Gastroesophageal sphincter (tissue), 4 donors: ENCODE measurements around the gene ZDHHC6. TPM values are rescaled to one million over a fixed set of nuclear protein-coding genes. Genes with fewer than 3 reads are reported as not detected.

Experiments
- ATAC-seq: fragments of 150-250 bp; one replicate; pipeline ENCODE4 v1.9.1; 2016; ENCODE audit warnings: mild to moderate bottlenecking, moderate library complexity
- H3K27ac ChIP-seq, 4 donors: fragments of 200-600 bp; sonication (generic) in 3 of 4; 1 replicate in 3 of 4; 2 replicates in 1 of 4; pipeline ENCODE4 v1.5.1; 2016 to 2019
- H3K27me3 ChIP-seq: fragments of 200-600 bp; sonication (generic); one replicate; pipeline ENCODE4 v1.5.1; 2019
- H3K36me3 ChIP-seq, 2 donors: fragments of 200-600 bp; sonication (generic); one replicate each; pipeline ENCODE4 v1.5.1; 2019; ENCODE audit warnings: control low read depth in 1 of 2
- H3K4me1 ChIP-seq, 3 donors: fragments of 200-600 bp; sonication (generic); 1 replicate in 2 of 3; 2 replicates in 1 of 3; pipeline ENCODE4 v1.5.1; 2016 to 2019; ENCODE audit warnings: control low read depth in 2 of 3
- H3K4me3 ChIP-seq, 2 donors: fragments of 200-600 bp; sonication (generic); one replicate each; pipeline ENCODE4 v1.5.1; 2019; ENCODE audit warnings: mild to moderate bottlenecking in 1 of 2, moderate library complexity in 1 of 2
- H3K9me3 ChIP-seq, 3 donors: fragments of 200-600 bp; sonication (generic); one replicate each; pipeline ENCODE4 v1.5.1; 2017 to 2019; ENCODE audit warnings: control low read depth in 2 of 3
- EP300 ChIP-seq: sonication (generic); formaldehyde crosslinking; IDR thresholded peaks from one replicate; pipeline ENCODE4 v1.6.1; 2017; ENCODE audit warnings: antibody characterized with exemption, mild to moderate bottlenecking
- POLR2A ChIP-seq, 2 donors: fragments of 450-650 bp; IDR thresholded peaks; one replicate each; pipeline ENCODE4 v1.6.1; 2017; ENCODE audit warnings: antibody characterized with exemption in 2 of 2, mild to moderate bottlenecking in 2 of 2, moderate library complexity in 1 of 2
- POLR2AphosphoS5 ChIP-seq: sonication (generic); formaldehyde crosslinking; IDR thresholded peaks from one replicate; pipeline ENCODE4 v1.6.1; 2017; ENCODE audit warnings: antibody characterized with exemption
- WGBS, 2 donors: methylation state at CpG; one replicate each; pipeline ENCODE4 v1.1.5; 2018; ENCODE audit warnings: low coverage in 1 of 2; 5-methylcytosine and 5-hydroxymethylcytosine counted together
- total RNA-seq, 4 donors: library from RNA; depleted of rRNA; stranded (reverse); fragments of >200 nt; gene quantifications; one replicate each; pipeline ENCODE4 v1.1.0, GENCODE V29; 2016
- TF ChIP-seq, protein P1 (sequence below), 4 experiments: fragments of 200-600 bp in 2 of 4; fragments of 450-650 bp in 2 of 4; sonication (generic) in 1 of 4; IDR thresholded peaks; one replicate each; pipeline ENCODE4 v1.5.1; 2017 to 2019; ENCODE audit warnings: antibody characterized with exemption in 4 of 4, mild to moderate bottlenecking in 2 of 4, moderate library complexity in 2 of 4

Gene ZDHHC6
- total RNA-seq, 4 donors from 2014 or later = 12.0 to 28.2 (median 21.4) TPM

DNA sequence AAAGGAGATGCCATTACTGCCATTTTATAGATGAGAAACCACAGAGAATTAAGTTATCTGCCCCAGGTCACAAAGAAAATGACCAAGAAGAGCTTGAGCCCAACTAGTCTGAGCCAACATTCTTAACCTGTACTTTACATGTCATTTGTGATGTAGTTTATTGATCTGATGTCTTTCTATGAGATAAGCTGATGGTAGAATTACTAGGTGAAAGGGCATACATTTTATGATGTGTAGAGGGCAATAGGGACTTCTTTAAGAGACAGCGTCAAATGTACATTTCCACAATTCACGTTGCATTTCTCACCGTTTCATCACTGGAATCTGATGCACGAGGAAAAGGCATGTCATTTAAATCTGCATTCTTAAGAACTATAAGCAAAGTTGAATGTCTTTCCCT is 61.5 kb downstream of the ZDHHC6 start:
- Histone ChIP-seq H3K4me1 (no peaks in the 10 kb centered on the region), H3K36me3 (no peaks in the 10 kb centered on the region), H3K27ac (no peak overlapping the region), H3K4me3 (no peak overlapping the region), H3K9me3 (no peaks in the 10 kb centered on the region), H3K27me3 (peaks cover 11% of the 10 kb centered on the region)
- TF ChIP-seq POLR2A (IDR thresholded peaks at IDR 0.05) = no peak
- TF ChIP-seq, protein P1, sequence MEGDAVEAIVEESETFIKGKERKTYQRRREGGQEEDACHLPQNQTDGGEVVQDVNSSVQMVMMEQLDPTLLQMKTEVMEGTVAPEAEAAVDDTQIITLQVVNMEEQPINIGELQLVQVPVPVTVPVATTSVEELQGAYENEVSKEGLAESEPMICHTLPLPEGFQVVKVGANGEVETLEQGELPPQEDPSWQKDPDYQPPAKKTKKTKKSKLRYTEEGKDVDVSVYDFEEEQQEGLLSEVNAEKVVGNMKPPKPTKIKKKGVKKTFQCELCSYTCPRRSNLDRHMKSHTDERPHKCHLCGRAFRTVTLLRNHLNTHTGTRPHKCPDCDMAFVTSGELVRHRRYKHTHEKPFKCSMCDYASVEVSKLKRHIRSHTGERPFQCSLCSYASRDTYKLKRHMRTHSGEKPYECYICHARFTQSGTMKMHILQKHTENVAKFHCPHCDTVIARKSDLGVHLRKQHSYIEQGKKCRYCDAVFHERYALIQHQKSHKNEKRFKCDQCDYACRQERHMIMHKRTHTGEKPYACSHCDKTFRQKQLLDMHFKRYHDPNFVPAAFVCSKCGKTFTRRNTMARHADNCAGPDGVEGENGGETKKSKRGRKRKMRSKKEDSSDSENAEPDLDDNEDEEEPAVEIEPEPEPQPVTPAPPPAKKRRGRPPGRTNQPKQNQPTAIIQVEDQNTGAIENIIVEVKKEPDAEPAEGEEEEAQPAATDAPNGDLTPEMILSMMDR (IDR thresholded peaks at IDR 0.05) = no peak
- TF ChIP-seq POLR2AphosphoS5 = no peak
- no peak for TF ChIP-seq EP300
- WGBS, 2 donors = 56 to 69% methylated on average over 4 of the region's 4 CpGs
- ATAC-seq = no peak

DNA sequence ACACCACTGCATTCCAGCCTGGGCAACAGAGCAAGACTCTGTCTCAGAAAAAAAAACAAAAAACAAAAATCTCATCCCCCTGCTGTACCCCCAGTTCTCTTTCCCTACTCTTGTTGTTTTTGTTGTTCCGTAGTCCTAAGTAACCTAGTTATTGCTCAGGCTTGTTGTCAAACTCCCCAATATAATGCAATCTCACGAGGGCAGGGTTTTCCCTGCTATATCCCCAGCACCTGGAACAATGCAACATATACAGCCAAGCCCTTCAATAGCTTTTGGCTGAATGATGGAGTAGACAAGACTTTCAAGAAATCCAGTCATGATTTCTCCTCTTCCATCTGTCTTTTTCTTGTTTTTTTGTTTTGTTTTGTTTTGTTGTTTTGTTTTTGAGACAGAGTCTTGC is 62.6 kb downstream of the ZDHHC6 start:
- WGBS, 2 donors = 56 to 83% methylated on average over 2 of the region's 2 CpGs
- H3K27ac ChIP-seq = no peak overlapping the region
- H3K4me3 ChIP-seq = no peak overlapping the region
- no peaks in the 10 kb centered on the region for H3K36me3 ChIP-seq
- no peaks in the 10 kb centered on the region for H3K9me3 ChIP-seq
- TF ChIP-seq POLR2A (IDR thresholded peaks at IDR 0.05) (no peak), EP300 (no peak), POLR2AphosphoS5 (no peak)
- TF ChIP-seq, protein P1 (IDR thresholded peaks at IDR 0.05) = no peak
- no peak for ATAC-seq
- H3K4me1 ChIP-seq = no peaks in the 10 kb centered on the region
- peaks cover 9% of the 10 kb centered on the region for H3K27me3 ChIP-seq

DNA sequence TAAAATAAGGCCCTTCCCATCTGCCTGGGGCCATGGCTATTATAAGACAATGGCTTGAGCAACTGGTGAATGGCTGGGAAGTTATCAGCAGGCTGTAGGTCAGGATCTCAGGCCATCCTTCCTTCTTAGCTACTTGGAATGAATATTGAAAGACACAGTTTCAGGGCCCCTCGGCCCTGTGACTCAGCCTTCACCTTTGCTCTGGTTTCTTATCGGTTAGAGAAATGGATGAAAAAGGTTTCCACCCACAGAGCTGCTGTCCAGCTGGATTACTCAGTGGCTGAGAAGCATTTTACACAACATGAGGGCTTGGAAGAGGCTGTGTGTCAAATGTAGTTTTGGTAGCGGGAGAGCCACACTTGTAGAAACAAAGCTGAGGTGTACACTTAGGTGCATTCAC is 63.4 kb downstream of the ZDHHC6 start:
- H3K27me3 ChIP-seq = peaks cover 6% of the 10 kb centered on the region
- TF ChIP-seq POLR2AphosphoS5 (no peak), POLR2A (IDR thresholded peaks at IDR 0.05) (no peak), EP300 (no peak)
- TF ChIP-seq, protein P1 (IDR thresholded peaks at IDR 0.05) = no peak
- H3K9me3 ChIP-seq = no peaks in the 10 kb centered on the region
- no peak overlapping the region for H3K4me3 ChIP-seq
- no peak overlapping the region for H3K27ac ChIP-seq
- ATAC-seq = peak; percentile 46
- no peaks in the 10 kb centered on the region for H3K36me3 ChIP-seq
- 43% methylated on average over 3 of the region's 3 CpGs; no CpG with 5 or more reads in 1 of the 2 donors for WGBS, 2 donors
- no peaks in the 10 kb centered on the region for H3K4me1 ChIP-seq

DNA sequence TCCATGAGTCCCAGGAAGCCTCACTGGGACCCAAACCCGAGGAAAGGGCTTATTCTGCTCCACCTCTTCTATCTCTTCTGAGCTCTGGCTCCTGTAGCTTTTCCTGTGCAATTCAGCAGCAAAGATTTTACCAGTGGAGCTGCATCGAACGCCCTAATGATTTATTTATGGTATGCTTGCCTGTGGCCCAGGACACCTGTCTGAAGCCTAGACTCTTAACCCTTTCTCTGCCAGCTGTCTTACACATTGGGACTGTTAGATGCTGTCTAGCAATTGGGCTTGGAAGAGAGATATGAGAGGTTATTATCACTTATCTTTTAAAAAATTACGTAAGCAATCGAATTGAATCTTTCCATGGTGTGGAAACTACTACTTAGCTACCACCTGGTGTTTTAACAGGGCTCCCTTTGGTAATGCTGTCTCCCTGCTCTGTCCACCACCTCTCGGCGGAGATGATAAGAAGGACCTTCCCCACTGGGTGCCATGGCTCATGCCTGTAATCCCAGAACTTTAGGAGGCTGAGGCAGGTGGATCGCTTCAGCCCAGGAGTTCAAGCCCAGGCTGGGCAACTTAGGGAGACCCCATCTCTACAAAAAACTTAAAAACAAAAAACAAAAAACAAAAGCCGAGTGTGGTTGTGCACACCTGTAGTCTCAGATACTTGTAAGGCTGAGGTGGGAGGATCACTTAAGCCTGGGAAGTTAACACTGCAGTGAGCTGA is 64.0 kb downstream of the ZDHHC6 start:
- H3K4me3 ChIP-seq = no peak overlapping the region
- TF ChIP-seq EP300 = no peak
- WGBS, 2 donors = 43 to 45% methylated on average over 8 to 9 of the region's 9 CpGs
- no peaks in the 10 kb centered on the region for H3K4me1 ChIP-seq
- no peaks in the 10 kb centered on the region for H3K36me3 ChIP-seq
- ATAC-seq = no peak
- peaks cover 6% of the 10 kb centered on the region for H3K27me3 ChIP-seq
- no peaks in the 10 kb centered on the region for H3K9me3 ChIP-seq
- no peak overlapping the region for H3K27ac ChIP-seq

Other genes starting within 250 kb of the ZDHHC6 start
- not detected for gene TECTB, start 163.5 kb downstream of the ZDHHC6 start, total RNA-seq
- gene ACSL5, start 72.8 kb downstream of the ZDHHC6 start, total RNA-seq = 10 to 100 TPM in 1 of 4 donors, 1 to 10 TPM in 3; 2.0 to 14.6 (median 9.8) TPM
- 10 to 100 TPM; 19.6 to 81.9 (median 43.1) TPM for gene VTI1A, start 301 bp upstream of the ZDHHC6 start, total RNA-seq